Kidney (tissue), 14 donors: Measurements from ENCODE around the gene RIMS1. TPM values are rescaled to one million over a fixed set of nuclear protein-coding genes. Genes with fewer than 3 reads are reported as not detected.

ENCODE experiments used
- DNase-seq, 5 donors: peaks; one replicate each; pipeline ENCODE4 v3.0.0-alpha.2; 2013 to 2020
- FAIRE-seq: peaks from 2 replicates; lab custom pipeline; 2012; peaks lifted over from hg19 to GRCh38; lab: Jason Lieb, UNC
- H3K27ac ChIP-seq, 2 donors: one replicate each; pipeline ENCODE4 v1.7.0; 2013; ENCODE audit warnings: low read depth in 2 of 2, low read length in 2 of 2, inconsistent platforms in 1 of 2
- H3K27me3 ChIP-seq: one replicate; pipeline ENCODE4 v1.7.1; 2013; ENCODE audit warnings: low read length, inconsistent platforms; ENCODE audit not compliant: control insufficient read depth, insufficient read depth
- H3K36me3 ChIP-seq, 3 donors: one replicate each; pipeline versions ENCODE4 v1.7.0 to v1.7.1; 2013; ENCODE audit warnings: low read length in 3 of 3, control low read depth in 1 of 3, inconsistent platforms in 1 of 3; ENCODE audit not compliant: insufficient read depth in 3 of 3, control insufficient read depth in 2 of 3
- H3K4me1 ChIP-seq, 3 donors: one replicate each; pipeline versions ENCODE4 v1.7.0 to v1.7.1; 2013; ENCODE audit warnings: low read length in 3 of 3, inconsistent platforms in 1 of 3, low read depth in 1 of 3; ENCODE audit not compliant: control insufficient read depth in 2 of 3, insufficient read depth in 2 of 3
- H3K4me3 ChIP-seq, 3 donors: one replicate each; pipeline versions ENCODE4 v1.7.0 to v1.8.1; 2013; ENCODE audit warnings: low read length in 3 of 3, control low read depth in 1 of 3, inconsistent platforms in 1 of 3
- H3K9ac ChIP-seq, 3 donors: one replicate each; pipeline versions ENCODE4 v1.7.0 to v1.7.1; 2013; ENCODE audit warnings: low read length in 3 of 3, control low read depth in 1 of 3, inconsistent platforms in 1 of 3
- H3K9me3 ChIP-seq, 3 donors: one replicate each; pipeline versions ENCODE4 v1.7.0 to v1.7.1; 2013; ENCODE audit warnings: low read length in 3 of 3, control low read depth in 1 of 3, inconsistent platforms in 1 of 3; ENCODE audit not compliant: control insufficient read depth in 2 of 3, insufficient read depth in 1 of 3
- CTCF ChIP-seq: IDR thresholded peaks from 3 replicates; pipeline ENCODE4 v1.5.1; 2012; ENCODE audit warnings: mild to moderate bottlenecking, moderate library complexity, borderline replicate concordance; ENCODE audit not compliant: insufficient read depth; ENCODE audit errors: extremely low read depth
- intact Hi-C: fragments of 100-400 bp; cut with DNase I; formaldehyde crosslinking; loops from one replicate; pipeline ENCODE4 v1.11.1; 2022
- polyA plus RNA-seq: library from polyadenylated mRNA; stranded (reverse); fragments of 350-450 nt; fragmentation: Illumina TruSeq; extraction: RNeasy Lipid Tissue Mini Kit (QIAGEN cat#74804); gene quantifications from one replicate; pipeline ENCODE4 v1.2.3, GENCODE V29; 2014; ENCODE audit warnings: low read depth, low replicate concordance; ENCODE audit not compliant: insufficient read depth
- total RNA-seq: library from RNA; stranded (reverse); fragmentation: NEBNext Ultra II Directional; extraction: Animal tissue kit (Norgen Biotek cat#: 25700); gene quantifications from one replicate; pipeline ENCODE4 v1.2.1, GENCODE V29; 2021
- donor health status: control.
- donor health status: control.
- donor health status: control.
- donor health status: control.
- donor health status: control.
- donor health status: DM: yes; HTN: yes; CAD: no.
- donor health status: Normal renal cell carcinoma (clear cell type).

Gene RIMS1
- total and polyA plus RNA-seq, 2 donors from 2014 or later = 4.5 TPM; not detected in 1

GRCh38 chr6:71933881-71934280, 47.5 kb downstream of the RIMS1 start:
- no peak overlapping the region for H3K27ac ChIP-seq
- no peak overlapping the region for H3K4me3 ChIP-seq
- H3K9ac ChIP-seq = no peak overlapping the region
- H3K9me3 ChIP-seq = no peaks in the 10 kb centered on the region
- no peaks in the 10 kb centered on the region for H3K4me1 ChIP-seq
- H3K27me3 ChIP-seq = no peaks in the 10 kb centered on the region
- no peaks in the 10 kb centered on the region for H3K36me3 ChIP-seq
- FAIRE-seq (no peak), DNase-seq (peak in 2 of 5 donors; percentile 68 to 72)
- intact Hi-C loops = no loop called here
- TF ChIP-seq CTCF = no peak

- H3K27ac ChIP-seq = no peak overlapping the region
- peak in 1 of 5 donors; percentile 6 for DNase-seq
- H3K9ac ChIP-seq = no peak overlapping the region
- no peak overlapping the region for H3K4me3 ChIP-seq
- no peak for TF ChIP-seq CTCF
- intact Hi-C loops = no loop called here
- no peaks in the 10 kb centered on the region for H3K36me3 ChIP-seq
- H3K4me1 ChIP-seq = no peaks in the 10 kb centered on the region
- no peak for FAIRE-seq
- no peaks in the 10 kb centered on the region for H3K27me3 ChIP-seq
- no peaks in the 10 kb centered on the region for H3K9me3 ChIP-seq
These were observed 79.1 kb downstream of the RIMS1 start for GRCh38 chr6:71965404-71965803.

- Histone ChIP-seq H3K9ac (no peak overlapping the region), H3K36me3 (no peaks in the 10 kb centered on the region), H3K4me3 (no peak overlapping the region), H3K4me1 (no peaks in the 10 kb centered on the region), H3K27me3 (no peaks in the 10 kb centered on the region), H3K27ac (no peak overlapping the region), H3K9me3 (no peaks in the 10 kb centered on the region)
- DNase-seq (no peak), FAIRE-seq (no peak)
- intact Hi-C loops = no loop called here
- TF ChIP-seq CTCF = no peak
These were observed 81.1 kb downstream of the RIMS1 start for GRCh38 chr6:71967436-71967835.

- H3K4me1 ChIP-seq = no peaks in the 10 kb centered on the region
- TF ChIP-seq CTCF = no peak
- H3K36me3 ChIP-seq = no peaks in the 10 kb centered on the region
- H3K9me3 ChIP-seq = no peaks in the 10 kb centered on the region
- H3K27ac ChIP-seq = no peak overlapping the region
- H3K4me3 ChIP-seq = no peak overlapping the region
- DNase-seq (peak in 2 of 5 donors; percentile 23 to 29), FAIRE-seq (no peak)
- intact Hi-C loops = no loop called here
- H3K27me3 ChIP-seq = no peaks in the 10 kb centered on the region
- H3K9ac ChIP-seq = no peak overlapping the region
These were observed 91.5 kb downstream of the RIMS1 start for GRCh38 chr6:71977884-71978283.
